HG02571 (cell line): Measurements from ENCODE around the gene ITPK1.

ENCODE experiments used
- ATAC-seq: cut with Tn5 transposase; IDR thresholded peaks from one replicate; pipeline ENCODE4 v1.9.1; 2021; ENCODE audit warnings: mild to moderate bottlenecking, moderate library complexity; ENCODE audit not compliant: unreplicated experiment

ITPK1 gene

GRCh38 chr14:92929689-92930608 is 185.8 kb downstream of the ITPK1 start:
- no peak for ATAC-seq

DNA sequence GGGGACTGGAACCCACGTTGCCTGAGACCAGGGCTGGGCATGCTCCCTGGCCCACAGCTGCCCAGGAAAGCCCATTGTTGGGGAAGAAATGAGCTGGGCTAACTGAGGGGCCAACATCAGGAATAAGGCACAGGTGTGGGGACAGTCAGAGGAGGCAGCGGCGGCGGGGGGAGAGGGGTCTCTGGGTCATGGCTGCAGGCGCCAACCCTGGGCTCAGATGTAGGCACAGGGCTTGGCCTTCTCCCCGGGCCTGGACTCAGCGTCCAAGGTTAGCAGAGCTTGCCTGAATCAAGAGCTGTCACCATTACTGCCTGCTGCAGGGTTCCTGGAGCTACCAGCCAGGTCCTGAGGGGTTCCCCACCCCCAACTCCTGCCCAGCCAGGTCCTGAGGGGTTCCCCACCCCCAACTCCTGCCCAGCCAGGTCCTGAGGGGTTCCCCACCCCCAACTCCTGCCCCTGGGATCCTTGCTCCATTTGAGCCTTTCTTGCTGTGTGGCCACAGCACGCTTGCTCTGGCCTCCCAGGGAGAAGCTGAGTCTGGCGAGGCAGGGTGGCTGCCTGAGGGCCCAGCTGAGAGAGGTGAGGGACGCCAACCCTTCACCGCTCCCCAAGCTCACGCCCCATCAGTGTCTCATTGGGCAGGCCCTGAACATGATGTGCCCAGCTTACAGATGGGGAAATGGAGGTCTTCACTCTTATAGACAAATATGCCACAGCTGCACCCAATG is 186.6 kb downstream of the ITPK1 start:
- no peak for ATAC-seq

GRCh38 chr14:92928258-92928629 is 187.5 kb downstream of the ITPK1 start:
- no peak for ATAC-seq

GRCh38 chr14:92927349-92928257 is 188.1 kb downstream of the ITPK1 start:
- ATAC-seq: no peak

DNA sequence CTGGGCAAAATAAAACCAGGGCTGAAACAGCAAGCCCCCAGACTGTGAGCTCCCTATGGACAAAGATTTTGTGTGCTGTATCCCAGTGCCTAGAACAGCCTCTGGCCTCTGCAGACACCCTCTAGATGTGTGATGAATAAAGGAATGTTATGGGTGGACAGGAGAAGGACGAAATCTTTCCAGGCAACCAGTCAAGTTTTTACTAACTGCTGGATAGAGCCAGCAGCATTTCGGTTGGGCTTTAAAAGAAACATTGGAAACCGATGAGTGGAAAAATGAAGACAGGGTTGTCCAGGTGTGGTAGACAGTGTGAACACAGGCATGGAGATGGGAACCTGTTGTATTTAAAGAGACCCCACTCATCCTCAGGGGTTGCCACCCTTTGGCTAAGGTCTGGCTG is 188.8 kb downstream of the ITPK1 start:
- ATAC-seq: no peak

GRCh38 chr14:92926180-92926845 is 189.4 kb downstream of the ITPK1 start:
- no peak for ATAC-seq

- no peak for ATAC-seq
Observed at GRCh38 chr14:92925446-92925845, 190.3 kb downstream of the ITPK1 start.

DNA sequence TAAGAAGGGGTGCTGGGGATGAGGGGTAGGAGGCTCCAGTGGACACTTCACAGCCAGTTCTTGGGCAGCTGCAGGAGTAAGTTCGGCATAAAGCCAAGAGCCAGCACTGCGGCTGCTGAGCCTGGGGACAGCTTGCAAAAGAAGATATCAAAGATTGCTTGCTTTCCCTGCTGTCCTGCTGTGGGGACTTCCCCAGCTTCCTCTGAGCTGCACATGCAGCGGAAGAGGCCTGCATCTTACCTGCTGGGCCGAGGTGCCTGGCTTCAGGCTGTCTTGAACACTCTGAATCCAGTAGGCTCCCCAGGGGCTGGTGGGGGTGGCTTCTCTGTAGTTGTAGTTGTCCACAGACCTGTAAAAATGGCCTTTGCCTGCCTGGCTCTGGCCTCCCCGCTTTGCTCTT is 191.5 kb downstream of the ITPK1 start:
- no peak for ATAC-seq

GRCh38 chr14:92923744-92924103 is 192.0 kb downstream of the ITPK1 start:
- ATAC-seq: no peak

DNA sequence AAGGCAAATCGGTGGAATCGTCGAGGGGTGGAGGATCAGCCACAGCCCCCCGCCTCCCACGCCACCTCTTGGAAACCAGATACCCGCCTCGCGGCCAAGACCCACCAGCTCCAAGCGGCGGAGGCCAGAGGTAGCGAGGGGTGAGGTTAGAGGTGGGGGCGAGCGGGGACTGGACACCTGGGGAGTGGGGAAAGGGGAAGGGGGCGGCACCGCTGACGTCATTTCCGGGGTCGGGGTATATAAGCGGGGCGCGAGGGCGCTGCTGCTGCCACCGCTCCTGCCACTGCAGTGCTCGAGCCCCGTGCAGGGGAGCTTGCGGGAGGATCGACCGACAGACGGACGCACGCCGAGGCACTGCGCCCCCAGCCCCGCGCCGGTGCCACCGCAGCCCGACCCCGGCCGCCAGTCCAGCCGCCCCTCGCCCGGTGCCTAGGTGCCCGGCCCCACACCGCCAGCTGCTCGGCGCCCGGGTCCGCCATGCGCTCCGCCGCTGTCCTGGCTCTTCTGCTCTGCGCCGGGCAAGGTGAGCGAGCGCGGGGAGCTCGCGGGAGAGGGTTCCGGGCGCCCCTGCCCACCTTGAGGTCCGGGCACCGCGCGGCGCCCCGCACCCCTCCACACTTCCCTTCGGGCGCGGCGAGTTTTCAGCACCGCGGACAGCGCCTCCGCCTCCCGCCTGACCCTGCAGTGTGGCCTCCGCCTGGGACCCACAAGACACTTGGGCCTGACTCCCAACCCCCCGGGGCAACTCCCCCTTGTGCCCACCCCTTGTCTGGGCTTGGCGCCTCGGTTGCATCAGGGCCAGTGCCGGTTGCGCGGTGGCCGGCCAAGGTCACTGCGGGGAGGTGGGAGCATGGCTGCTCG is 192.6 kb downstream of the ITPK1 start, which contains the start of gene CHGA:
TSS of gene CHGA (plus strand) at position 268 of the 861 bp plus-strand sequence. CDS start at position 478, 210 bp downstream.
- ATAC-seq: no peak

GRCh38 chr14:92922155-92922735 is 193.5 kb downstream of the ITPK1 start:
- no peak for ATAC-seq

GRCh38 chr14:92920001-92920400 is 195.7 kb downstream of the ITPK1 start:
- no peak for ATAC-seq

- ATAC-seq: no peak
Observed at GRCh38 chr14:92917956-92918355, 197.8 kb downstream of the ITPK1 start.

DNA sequence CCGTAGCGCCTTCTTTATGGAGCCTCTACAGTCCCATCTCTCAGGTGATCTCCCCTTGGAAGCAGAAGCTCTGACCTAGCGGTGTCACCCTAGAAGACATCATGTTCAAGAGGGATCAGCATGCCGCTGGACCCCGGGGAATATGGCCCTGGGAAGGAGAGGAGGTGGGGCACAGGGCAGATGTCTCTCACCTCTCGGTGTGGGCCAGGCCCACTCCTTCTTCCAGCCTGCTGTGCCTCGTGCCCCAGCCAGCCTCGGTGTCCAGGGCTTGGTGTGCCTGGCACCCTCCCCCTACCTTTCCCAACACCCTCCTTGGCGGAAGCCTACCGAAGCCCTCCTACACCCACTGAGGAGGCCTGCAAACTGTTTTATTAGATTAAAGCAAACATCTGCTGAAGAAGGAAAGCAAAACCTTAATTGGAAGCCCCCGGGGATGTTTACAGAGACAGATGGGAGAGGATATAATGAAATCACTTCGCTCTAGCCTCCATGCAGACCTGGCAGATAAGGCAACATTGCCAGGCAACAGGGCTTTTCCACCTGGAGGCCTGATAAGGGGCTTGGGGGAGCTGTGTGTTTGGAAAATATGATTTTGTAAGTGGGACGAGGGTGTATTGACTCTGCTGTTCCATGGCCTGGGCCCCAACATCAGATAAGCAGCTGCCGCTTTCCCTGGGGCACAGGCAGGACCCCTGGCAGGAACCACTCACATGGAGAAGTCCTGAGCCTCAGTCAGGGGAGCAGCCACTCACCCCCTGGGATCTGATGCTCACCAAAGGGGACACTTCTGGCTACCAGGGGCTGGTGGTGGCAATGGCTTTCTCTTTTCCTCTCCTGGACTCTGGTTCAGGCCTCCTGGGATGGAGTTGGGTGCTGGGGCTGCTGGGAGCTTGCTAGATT is 198.4 kb downstream of the ITPK1 start:
- no peak for ATAC-seq

DNA sequence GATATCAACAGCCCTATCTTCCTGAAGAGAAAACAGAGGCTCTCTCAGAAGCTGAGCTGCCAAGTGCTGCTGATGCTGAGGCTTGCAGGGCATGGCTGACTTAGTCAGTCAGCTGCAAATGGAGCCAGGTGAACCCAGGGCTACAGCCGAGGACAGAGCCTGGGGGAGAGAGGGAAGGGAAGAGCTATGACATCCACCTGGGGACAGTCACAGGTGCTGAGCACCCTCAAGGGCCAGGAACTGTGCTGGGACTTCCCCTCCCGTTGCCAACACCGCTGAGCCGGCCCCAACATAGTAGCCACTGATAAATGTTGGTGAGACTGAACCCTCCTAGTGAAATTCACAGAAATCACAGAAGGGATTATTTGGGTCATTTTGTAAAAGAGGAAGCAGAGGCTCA is 199.5 kb downstream of the ITPK1 start:
- ATAC-seq: no peak

GRCh38 chr14:92914087-92914656 is 201.6 kb downstream of the ITPK1 start:
- no peak for ATAC-seq

DNA sequence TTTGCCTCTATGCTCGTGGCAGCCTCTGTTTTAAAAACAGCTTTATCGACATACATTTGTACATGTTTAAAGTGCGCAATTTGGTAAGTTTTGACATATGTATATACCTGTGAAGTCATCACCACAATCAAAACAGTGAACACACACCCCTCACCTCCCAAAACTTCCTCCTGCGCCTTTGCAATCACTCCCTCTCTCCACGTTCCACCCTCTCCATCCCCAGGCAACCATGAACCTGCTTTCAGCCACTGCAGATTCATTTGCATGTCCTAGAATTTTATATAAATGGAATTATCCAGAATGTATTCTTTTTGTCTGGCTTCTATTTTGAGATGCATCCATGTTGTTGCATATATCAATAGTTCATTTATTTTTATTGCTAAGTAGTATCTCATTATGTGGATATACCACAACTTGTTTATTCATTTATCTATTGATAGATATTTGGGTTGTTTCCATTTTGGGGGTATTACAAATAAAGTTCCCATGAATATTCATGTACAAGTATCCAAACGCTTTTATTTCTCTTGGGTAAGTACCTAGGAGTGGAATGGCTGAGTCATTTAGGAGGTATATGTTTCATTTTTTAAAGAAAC is 208.3 kb downstream of the ITPK1 start:
- no peak for ATAC-seq
